ENCODE measurements around the gene ZNF892.

ZNF892 gene

GRCh38 chr2:95207111-95207961 is at the start of gene ZNF892:
Gene ZNF892 (plus strand): TSS chr2:95207521. CDS start chr2:95207816, 295 bp downstream.
- peak; percentile 87 for DNase-seq (ENCODE audit: low spot score)

GRCh38 chr2:95158441-95158840 is 48.9 kb upstream of the ZNF892 start:
- DNase-seq (ENCODE audit: low spot score) = no peak

GRCh38 chr2:95158891-95159619 is 48.3 kb upstream of the ZNF892 start:
- peak; percentile 61 for DNase-seq (ENCODE audit: low spot score)

GRCh38 chr2:95159690-95160449 is 47.5 kb upstream of the ZNF892 start, which contains the start of gene ZNF514:
Gene ZNF514 (minus strand): TSS chr2:95159848. CDS start chr2:95153253, 6,595 bp downstream.
- DNase-seq (ENCODE audit: low spot score) = peak; percentile 80

- DNase-seq (ENCODE audit: low spot score) = no peak
These were observed 42.3 kb upstream of the ZNF892 start for GRCh38 chr2:95165030-95165370.

- peak; percentile 97 for DNase-seq (ENCODE audit: low spot score)
These were observed 41.8 kb upstream of the ZNF892 start, which contains the start of gene ZNF2 for GRCh38 chr2:95165371-95166064. Gene ZNF2 (plus strand): TSS chr2:95165809. CDS start chr2:95176227, 10,418 bp downstream.

- DNase-seq (ENCODE audit: low spot score) = no peak
These were observed 41.1 kb upstream of the ZNF892 start for GRCh38 chr2:95166065-95166763.

- no peak for DNase-seq (ENCODE audit: low spot score)
These were observed 35.4 kb upstream of the ZNF892 start for GRCh38 chr2:95171902-95172301.

- no peak for DNase-seq (ENCODE audit: low spot score)
These were observed 33.2 kb upstream of the ZNF892 start for GRCh38 chr2:95174031-95174542.

- no peak for DNase-seq (ENCODE audit: low spot score)
These were observed 27.9 kb upstream of the ZNF892 start for GRCh38 chr2:95179451-95179850.

- DNase-seq (ENCODE audit: low spot score) = no peak
These were observed 25.5 kb upstream of the ZNF892 start for GRCh38 chr2:95181774-95182173.

GRCh38 chr2:95185197-95185596 is 22.1 kb upstream of the ZNF892 start:
- no peak for DNase-seq (ENCODE audit: low spot score)

GRCh38 chr2:95185973-95186372 is 21.3 kb upstream of the ZNF892 start:
- no peak for DNase-seq (ENCODE audit: low spot score)

GRCh38 chr2:95192956-95193355 is 14.4 kb upstream of the ZNF892 start:
- DNase-seq (ENCODE audit: low spot score) = peak; percentile 22

GRCh38 chr2:95203911-95204310 is 3.4 kb upstream of the ZNF892 start:
- no peak for DNase-seq (ENCODE audit: low spot score)

GRCh38 chr2:95204396-95204795 is 2.9 kb upstream of the ZNF892 start:
- no peak for DNase-seq (ENCODE audit: low spot score)

GRCh38 chr2:95206096-95206495 is 1.2 kb upstream of the ZNF892 start:
- DNase-seq (ENCODE audit: low spot score) = no peak

- DNase-seq (ENCODE audit: low spot score) = no peak
These were observed 785 bp downstream of the ZNF892 start for GRCh38 chr2:95208106-95208505.

- no peak for DNase-seq (ENCODE audit: low spot score)
These were observed 7.8 kb downstream of the ZNF892 start for GRCh38 chr2:95215018-95215612.

- no peak for DNase-seq (ENCODE audit: low spot score)
These were observed 13.1 kb downstream of the ZNF892 start for GRCh38 chr2:95220449-95220848.

All from globus pallidus (tissue), 1 donor.